ENCODE data around the gene VWC2. TPM values are rescaled to one million over a fixed set of nuclear protein-coding genes. Genes with fewer than 3 reads are reported as not detected.
"Not testable (repeated sequence)": the region's sequence is repeated elsewhere in the genome, so short reads cannot be mapped to it uniquely, and the experiment has no call there.

VWC2 gene
- total and polyA plus RNA-seq, 9 donors = 0.03 to 0.20 (median 0.08) TPM

DNA sequence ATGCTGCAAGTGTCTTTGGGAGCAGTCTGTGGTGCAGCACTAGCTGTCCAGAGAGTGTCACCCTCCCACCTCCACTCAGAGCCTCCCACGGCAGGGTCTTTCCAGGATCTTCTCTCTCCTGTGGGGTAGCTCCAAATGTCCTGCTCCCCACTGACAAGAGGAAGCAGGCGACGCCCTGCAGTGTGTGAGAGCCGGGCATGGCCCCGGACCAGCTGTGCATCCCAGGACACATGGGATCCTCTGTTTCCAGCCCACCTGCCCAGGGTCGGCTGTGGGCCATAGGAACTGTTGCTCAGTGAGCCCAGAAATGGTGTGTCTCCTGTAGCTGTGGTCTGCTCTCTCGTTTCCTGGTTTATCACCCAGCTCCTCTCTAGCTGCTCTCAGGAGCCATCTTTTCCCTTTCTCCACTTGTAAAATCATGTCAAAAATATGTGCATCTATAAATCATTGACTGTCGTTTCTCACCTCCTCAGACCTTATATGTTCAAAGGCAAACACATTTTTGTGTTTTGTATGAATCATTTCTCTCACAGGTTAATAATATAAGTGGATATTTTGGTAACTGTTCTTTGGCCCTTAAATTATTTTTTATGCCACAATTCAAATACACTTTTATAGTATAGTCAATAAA, 74.9 kb downstream of the VWC2 start:
- no peak overlapping the region for H3K27ac ChIP-seq (ENCODE audit: low read length)
- no peak overlapping the region for H3K4me3 ChIP-seq (ENCODE audit: low read length)
- no peaks in the 10 kb centered on the region for H3K36me3 ChIP-seq (ENCODE audit: control insufficient read depth, insufficient read depth, low read length)
- no peak for DNase-seq
- WGBS (ENCODE audit: insufficient coverage) = 56% methylated on average over 4 of the region's 8 CpGs
- no peaks in the 10 kb centered on the region for H3K27me3 ChIP-seq (ENCODE audit: control insufficient read depth, insufficient read depth, low read length)
- H3K9me3 ChIP-seq (replicated peaks; ENCODE audit: control insufficient read depth, low read depth, low read length) = no peaks in the 10 kb centered on the region
- no peaks in the 10 kb centered on the region for H3K4me1 ChIP-seq (ENCODE audit: control insufficient read depth, insufficient read depth, low read length)

DNA sequence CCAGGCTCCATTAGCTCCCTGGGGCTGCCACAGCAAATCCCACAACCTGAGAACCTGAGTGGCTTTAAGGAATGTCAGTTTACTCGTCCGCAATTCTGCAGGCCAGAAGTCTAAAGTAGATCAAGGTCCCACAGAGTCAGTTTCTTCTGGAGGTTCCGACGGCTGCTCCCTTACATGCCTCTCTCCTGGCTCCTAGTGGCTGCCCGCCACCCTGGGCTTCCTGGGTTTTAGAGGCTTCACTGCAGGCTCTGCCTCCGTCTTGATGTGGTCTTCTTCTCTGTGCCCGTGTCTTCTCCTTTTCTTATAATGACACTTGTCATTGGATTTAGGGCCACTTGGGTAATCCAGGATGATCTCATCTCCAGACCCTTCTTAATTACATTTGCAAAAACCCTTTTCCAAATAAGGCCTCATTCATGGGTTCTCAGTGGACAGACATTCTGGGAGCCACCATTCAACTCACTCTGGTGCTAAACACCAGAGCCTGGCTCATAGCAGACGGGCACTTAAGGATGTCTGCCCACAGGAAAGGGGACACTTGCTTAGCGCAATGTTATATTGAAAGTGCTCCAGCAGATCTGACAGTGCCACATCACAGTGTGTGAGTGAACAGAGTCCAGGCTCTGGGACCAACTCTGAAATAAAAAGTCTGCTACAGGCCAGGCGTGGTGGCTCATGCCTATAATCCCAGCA, 77.6 kb downstream of the VWC2 start:
- no peaks in the 10 kb centered on the region for H3K36me3 ChIP-seq (ENCODE audit: control insufficient read depth, insufficient read depth, low read length)
- DNase-seq = no peak
- H3K27me3 ChIP-seq (ENCODE audit: control insufficient read depth, insufficient read depth, low read length) = no peaks in the 10 kb centered on the region
- H3K9me3 ChIP-seq (replicated peaks; ENCODE audit: control insufficient read depth, low read depth, low read length) = no peaks in the 10 kb centered on the region
- no peaks in the 10 kb centered on the region for H3K4me1 ChIP-seq (ENCODE audit: control insufficient read depth, insufficient read depth, low read length)
- no peak overlapping the region for H3K27ac ChIP-seq (ENCODE audit: low read length)
- no peak overlapping the region for H3K4me3 ChIP-seq (ENCODE audit: low read length)
- WGBS (ENCODE audit: insufficient coverage) = 62% methylated on average over 7 of the region's 10 CpGs

DNA sequence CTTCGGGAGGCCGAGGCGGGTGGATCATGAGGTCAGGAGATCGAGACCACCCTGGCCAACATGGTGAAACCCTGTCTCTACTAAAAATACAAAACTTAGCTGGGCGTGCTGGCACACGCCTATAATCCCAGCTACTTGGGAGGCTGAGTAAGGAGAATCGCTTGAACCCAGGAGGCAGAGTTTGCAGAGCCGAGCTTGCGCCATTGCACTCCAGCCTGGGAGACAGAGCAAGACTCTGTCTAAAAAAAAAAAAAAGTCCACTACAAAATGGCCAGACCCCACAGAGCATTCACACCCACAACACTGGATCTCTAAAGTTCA, 78.1 kb downstream of the VWC2 start:
- H3K27me3 ChIP-seq (ENCODE audit: control insufficient read depth, insufficient read depth, low read length); H3K9me3 ChIP-seq (replicated peaks; ENCODE audit: control insufficient read depth, low read depth, low read length); H3K27ac ChIP-seq (ENCODE audit: low read length); DNase-seq; H3K4me3 ChIP-seq (ENCODE audit: low read length); H3K4me1 ChIP-seq (ENCODE audit: control insufficient read depth, insufficient read depth, low read length); H3K36me3 ChIP-seq (ENCODE audit: control insufficient read depth, insufficient read depth, low read length): not testable (repeated sequence)
- WGBS (ENCODE audit: insufficient coverage) = 96% methylated on average over 8 of the region's 9 CpGs

DNA sequence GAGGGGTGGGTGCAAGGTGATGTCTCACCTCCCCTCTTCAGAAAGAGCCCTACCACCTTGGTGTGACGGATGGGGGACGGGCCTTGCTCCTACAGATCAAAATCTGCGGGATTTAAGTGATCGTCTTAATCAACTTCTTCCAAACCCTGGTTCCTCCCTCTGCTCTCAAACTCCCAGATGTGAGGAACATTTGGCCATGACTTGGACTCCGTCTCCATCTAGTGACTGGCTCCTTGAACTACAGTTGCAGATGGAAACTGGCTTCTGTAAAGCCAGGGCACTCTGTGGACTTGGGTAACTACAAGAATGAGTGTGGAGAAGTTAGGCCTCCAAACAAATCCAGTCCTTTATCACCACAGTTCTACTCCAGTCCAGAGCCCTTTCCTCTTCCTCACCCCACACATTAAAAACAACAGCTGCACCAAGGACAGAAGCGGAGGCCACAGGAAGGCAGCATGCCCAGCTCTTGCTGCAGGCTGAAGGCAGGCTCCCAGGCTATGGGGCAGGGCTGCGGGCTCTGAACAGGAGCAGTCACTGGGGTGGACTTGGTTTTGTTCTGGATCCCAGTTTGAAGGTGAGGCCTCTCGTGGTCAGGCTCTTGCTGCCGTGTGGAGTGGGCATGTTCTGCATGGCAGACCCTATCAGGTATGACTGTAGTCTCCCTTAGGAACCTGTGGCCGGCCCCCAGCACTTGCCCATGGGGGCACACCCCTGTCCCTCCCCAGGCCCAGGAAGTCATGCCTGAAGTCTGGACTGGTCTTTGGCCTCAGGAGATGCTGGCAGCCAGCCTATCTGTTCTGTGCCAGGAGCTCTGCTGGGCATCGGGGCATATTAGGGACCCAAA, 79.4 kb downstream of the VWC2 start:
- H3K4me1 ChIP-seq (ENCODE audit: control insufficient read depth, insufficient read depth, low read length) = no peaks in the 10 kb centered on the region
- H3K27ac ChIP-seq (ENCODE audit: low read length) = no peak overlapping the region
- no peaks in the 10 kb centered on the region for H3K9me3 ChIP-seq (replicated peaks; ENCODE audit: control insufficient read depth, low read depth, low read length)
- no peaks in the 10 kb centered on the region for H3K27me3 ChIP-seq (ENCODE audit: control insufficient read depth, insufficient read depth, low read length)
- DNase-seq = peak; percentile 80
- WGBS (ENCODE audit: insufficient coverage) = 40% methylated on average over 9 of the region's 11 CpGs
- H3K36me3 ChIP-seq (ENCODE audit: control insufficient read depth, insufficient read depth, low read length) = no peaks in the 10 kb centered on the region
- H3K4me3 ChIP-seq (ENCODE audit: low read length) = no peak overlapping the region

DNA sequence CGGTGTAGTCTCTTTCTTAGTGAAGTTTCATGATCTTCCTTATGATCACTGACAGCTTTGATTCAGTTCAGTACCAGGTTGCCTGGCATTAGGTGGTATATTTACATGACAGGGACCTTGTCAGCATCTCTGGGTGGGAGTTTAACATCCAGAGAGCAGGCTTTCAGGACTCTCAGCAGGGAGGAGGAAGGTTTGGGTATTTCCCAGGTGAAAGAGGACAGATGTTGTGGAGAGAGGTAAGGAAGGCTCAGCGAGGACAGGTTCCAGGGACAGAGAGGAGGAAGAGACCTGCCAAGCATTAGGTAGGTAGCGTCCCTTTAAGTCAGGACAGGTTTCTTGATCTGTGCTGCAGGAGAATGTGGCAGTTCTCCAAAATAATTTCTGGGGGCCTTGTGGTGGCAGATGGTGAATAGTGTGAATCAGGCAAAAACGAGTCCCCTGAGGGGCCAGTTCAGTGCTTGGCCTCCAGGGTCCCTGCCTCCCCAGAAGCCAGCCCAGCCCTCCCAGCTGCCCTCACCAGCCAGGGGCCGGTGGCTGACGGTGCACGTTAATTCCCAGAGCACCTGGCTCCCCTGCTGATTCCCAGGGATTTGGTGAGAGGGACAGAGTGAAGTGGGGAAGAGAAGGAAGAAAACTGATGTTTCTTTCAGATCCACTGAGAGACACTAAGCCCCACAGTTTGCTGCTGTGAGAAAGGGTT, 82.0 kb downstream of the VWC2 start:
- no peak for DNase-seq
- H3K36me3 ChIP-seq (ENCODE audit: control insufficient read depth, insufficient read depth, low read length) = no peaks in the 10 kb centered on the region
- H3K4me3 ChIP-seq (ENCODE audit: low read length) = no peak overlapping the region
- no peaks in the 10 kb centered on the region for H3K4me1 ChIP-seq (ENCODE audit: control insufficient read depth, insufficient read depth, low read length)
- no peaks in the 10 kb centered on the region for H3K27me3 ChIP-seq (ENCODE audit: control insufficient read depth, insufficient read depth, low read length)
- 72% methylated on average over 2 of the region's 7 CpGs for WGBS (ENCODE audit: insufficient coverage)
- no peak overlapping the region for H3K27ac ChIP-seq (ENCODE audit: low read length)
- no peaks in the 10 kb centered on the region for H3K9me3 ChIP-seq (replicated peaks; ENCODE audit: control insufficient read depth, low read depth, low read length)

DNA sequence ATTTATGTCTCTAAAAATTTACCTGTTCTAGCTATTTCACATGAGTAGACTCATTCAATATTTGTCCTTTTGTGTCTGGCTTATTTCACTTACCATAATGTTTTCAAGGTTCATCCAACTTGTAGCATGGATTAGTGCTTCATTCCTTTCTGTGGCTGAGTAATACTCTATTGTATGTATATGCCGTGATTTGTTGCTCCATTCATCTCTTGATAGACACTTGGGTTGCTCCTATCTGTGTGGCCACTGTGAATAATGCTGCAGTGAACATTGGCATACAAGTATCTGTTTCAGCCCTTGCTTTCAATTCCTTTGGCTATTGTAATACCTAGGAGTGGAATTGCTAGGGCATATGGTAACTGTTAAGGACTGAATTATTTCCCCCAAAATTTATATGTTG, 86.9 kb downstream of the VWC2 start:
- no CpG with 5 or more reads among the region's 1 CpG for WGBS (ENCODE audit: insufficient coverage)
- Histone ChIP-seq H3K9me3 (replicated peaks; ENCODE audit: control insufficient read depth, low read depth, low read length) (no peaks in the 10 kb centered on the region), H3K27ac (ENCODE audit: low read length) (no peak overlapping the region), H3K27me3 (ENCODE audit: control insufficient read depth, insufficient read depth, low read length) (no peaks in the 10 kb centered on the region), H3K36me3 (ENCODE audit: control insufficient read depth, insufficient read depth, low read length) (no peaks in the 10 kb centered on the region), H3K4me3 (ENCODE audit: low read length) (no peak overlapping the region), H3K4me1 (ENCODE audit: control insufficient read depth, insufficient read depth, low read length) (no peaks in the 10 kb centered on the region)
- DNase-seq = no peak

DNA sequence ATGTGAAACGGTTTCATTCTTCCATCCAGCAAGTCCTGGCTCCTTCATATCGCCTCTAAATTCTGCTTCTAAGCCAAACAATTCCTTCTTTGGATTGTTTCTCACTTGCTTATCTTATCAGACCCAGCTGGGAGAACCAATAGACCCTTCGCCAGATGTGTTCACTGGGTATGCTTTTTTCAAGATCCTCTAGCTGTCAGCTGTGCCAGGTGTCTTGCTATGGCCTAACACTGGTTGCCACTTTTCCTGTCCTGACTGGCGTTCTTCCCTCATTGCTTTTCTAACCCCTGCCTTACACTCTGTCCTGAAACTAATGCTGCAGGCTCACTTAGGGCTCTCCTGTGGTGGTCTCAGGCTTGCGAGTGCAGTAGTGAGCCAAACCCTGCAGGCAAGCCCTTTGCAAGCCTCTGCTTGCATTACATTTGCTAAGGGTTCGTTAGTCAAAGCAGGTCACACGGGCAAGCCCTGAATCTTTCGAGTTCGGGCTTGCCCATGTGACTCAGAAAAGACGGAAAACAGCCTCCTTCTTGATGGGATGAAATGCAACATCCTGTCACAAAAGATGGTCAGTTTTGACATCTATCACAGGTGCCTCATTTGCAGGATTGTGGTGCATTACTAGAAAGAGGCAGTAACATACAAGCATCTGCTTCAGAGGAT, 92.8 kb downstream of the VWC2 start:
- Histone ChIP-seq H3K27me3 (ENCODE audit: control insufficient read depth, insufficient read depth, low read length) (no peaks in the 10 kb centered on the region), H3K4me3 (ENCODE audit: low read length) (no peak overlapping the region), H3K4me1 (ENCODE audit: control insufficient read depth, insufficient read depth, low read length) (no peaks in the 10 kb centered on the region), H3K27ac (ENCODE audit: low read length) (no peak overlapping the region), H3K9me3 (replicated peaks; ENCODE audit: control insufficient read depth, low read depth, low read length) (no peaks in the 10 kb centered on the region), H3K36me3 (ENCODE audit: control insufficient read depth, insufficient read depth, low read length) (no peaks in the 10 kb centered on the region)
- DNase-seq = no peak
- 74% methylated on average over 9 of the region's 10 CpGs for WGBS (ENCODE audit: insufficient coverage)

DNA sequence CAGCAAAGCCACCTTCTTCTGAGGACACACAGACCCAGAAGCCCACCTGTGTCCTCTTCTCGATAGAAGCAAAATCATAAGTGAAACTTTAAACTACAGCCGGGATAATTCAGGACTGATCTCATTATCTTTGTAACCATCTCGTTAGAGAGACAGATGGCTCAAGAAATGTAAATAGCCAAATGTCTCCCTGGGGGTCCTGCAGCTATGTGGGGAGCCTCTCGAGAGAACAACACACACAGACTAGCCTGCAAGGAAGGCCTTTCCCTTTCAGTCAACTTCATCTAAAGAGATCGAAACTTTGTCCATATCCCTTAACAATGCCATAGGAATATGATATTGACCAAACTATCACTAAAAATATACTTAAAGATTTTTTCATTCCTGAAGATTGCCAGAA, 93.5 kb downstream of the VWC2 start:
- 46% methylated on average over 2 of the region's 5 CpGs for WGBS (ENCODE audit: insufficient coverage)
- Histone ChIP-seq H3K9me3 (replicated peaks; ENCODE audit: control insufficient read depth, low read depth, low read length) (no peaks in the 10 kb centered on the region), H3K4me3 (ENCODE audit: low read length) (no peak overlapping the region), H3K4me1 (ENCODE audit: control insufficient read depth, insufficient read depth, low read length) (no peaks in the 10 kb centered on the region), H3K27ac (ENCODE audit: low read length) (no peak overlapping the region), H3K27me3 (ENCODE audit: control insufficient read depth, insufficient read depth, low read length) (no peaks in the 10 kb centered on the region), H3K36me3 (ENCODE audit: control insufficient read depth, insufficient read depth, low read length) (no peaks in the 10 kb centered on the region)
- no peak for DNase-seq

DNA sequence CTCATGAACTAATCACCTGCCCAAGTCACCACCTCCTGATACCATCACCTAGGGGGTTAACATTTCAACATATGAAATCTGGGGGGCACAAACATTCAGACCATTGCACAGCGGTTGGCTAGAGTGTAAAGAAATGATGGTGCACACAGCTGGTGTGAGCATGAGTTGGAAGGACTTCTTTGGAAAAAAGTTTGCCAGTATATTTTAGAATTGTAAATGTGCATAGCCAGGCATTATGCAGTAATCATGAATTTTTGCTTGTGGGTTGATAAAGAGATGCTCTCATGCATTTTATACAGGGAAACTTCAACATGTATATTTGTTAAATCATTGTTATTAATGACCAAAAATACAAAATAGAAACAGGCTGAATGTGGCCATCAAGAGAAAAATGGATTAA, 100.0 kb downstream of the VWC2 start:
- Histone ChIP-seq H3K36me3 (ENCODE audit: control insufficient read depth, insufficient read depth, low read length) (no peaks in the 10 kb centered on the region), H3K27me3 (ENCODE audit: control insufficient read depth, insufficient read depth, low read length) (no peaks in the 10 kb centered on the region), H3K4me1 (ENCODE audit: control insufficient read depth, insufficient read depth, low read length) (no peaks in the 10 kb centered on the region), H3K9me3 (replicated peaks; ENCODE audit: control insufficient read depth, low read depth, low read length) (no peaks in the 10 kb centered on the region), H3K4me3 (ENCODE audit: low read length) (no peak overlapping the region), H3K27ac (ENCODE audit: low read length) (no peak overlapping the region)
- DNase-seq = no peak
- 91% methylated on average over 1 of the region's 1 CpG for WGBS (ENCODE audit: insufficient coverage)

Measured in muscle of leg (tissue), 11 donors.